WTC11 (cell line): ENCODE measurements around the gene DGCR8. TPM values are rescaled to one million over a fixed set of nuclear protein-coding genes. Genes with fewer than 3 reads are reported as not detected.

ENCODE experiments used
- ATAC-seq: fragments of 200-7000 bp; cut with Tn5 transposase; 2 replicates; pipeline ENCODE4 v1.10.0; 2021; ENCODE audit warnings: mild to moderate bottlenecking, moderate library complexity
- CTCF ChIA-PET: fragments of 300-600 bp; sonication (Branson Sonifier 250); formaldehyde crosslinking; loops from one replicate; lab custom pipeline; 2021; ENCODE audit warnings: antibody characterized with exemption; lab: Charles Lee
- POLR2A ChIA-PET: fragments of 350-600 bp; sonication (Branson Sonifier 250); formaldehyde crosslinking; loops from one replicate; lab custom pipeline; 2021; ENCODE audit warnings: antibody characterized with exemption; lab: Charles Lee
- DNase-seq: peaks from one replicate; pipeline ENCODE4 v3.0.0; 2021; ENCODE audit warnings: low spot score
- H3K27ac Mint-ChIP-seq: 2 replicates; pipeline ENCODE4 v1.8.0; 2021; ENCODE audit warnings: mixed read lengths
- H3K27me3 Mint-ChIP-seq: 2 replicates; pipeline ENCODE4 v1.8.0; 2021; ENCODE audit warnings: low read depth, mild to moderate bottlenecking, moderate library complexity, mixed read lengths
- H3K36me3 Mint-ChIP-seq: 2 replicates; pipeline ENCODE4 v1.8.0; 2021; ENCODE audit warnings: mixed read lengths
- H3K4me1 Mint-ChIP-seq: 2 replicates; pipeline ENCODE4 v1.8.0; 2022; ENCODE audit warnings: mixed read lengths
- H3K4me3 Mint-ChIP-seq: 2 replicates; pipeline ENCODE4 v1.8.0; 2021; ENCODE audit warnings: mild to moderate bottlenecking, moderate library complexity, mixed read lengths
- H3K9me3 Mint-ChIP-seq: 2 replicates; pipeline ENCODE4 v1.8.0; 2021; ENCODE audit warnings: mixed read lengths
- ATF1 ChIP-seq: sonication (generic); formaldehyde crosslinking; IDR thresholded peaks from 2 replicates; pipeline ENCODE4 v1.8.1; 2023; ENCODE audit warnings: mild to moderate bottlenecking, moderate library complexity, missing genetic modification reagents
- E2F5 ChIP-seq: sonication (generic); formaldehyde crosslinking; IDR thresholded peaks from 2 replicates; pipeline ENCODE4 v1.8.1; 2022; ENCODE audit warnings: mild to moderate bottlenecking, moderate library complexity, missing genetic modification reagents
- ELF4 ChIP-seq: sonication (generic); formaldehyde crosslinking; IDR thresholded peaks from 2 replicates; pipeline ENCODE4 v1.8.1; 2022; ENCODE audit warnings: low read depth, mild to moderate bottlenecking, moderate library complexity, missing genetic modification reagents
- ERG ChIP-seq: fragments of 250-450 bp; sonication (Bioruptor Pico); IDR thresholded peaks from 2 replicates; pipeline ENCODE4 v1.8.0; 2021; ENCODE audit warnings: mild to moderate bottlenecking
- FOXK1 ChIP-seq: sonication (generic); formaldehyde crosslinking; IDR thresholded peaks from 2 replicates; pipeline ENCODE4 v1.8.0; 2022; ENCODE audit warnings: mild to moderate bottlenecking, moderate library complexity, missing genetic modification reagents
- GTF2I ChIP-seq: fragments of 250-450 bp; sonication (Bioruptor Pico); conservative IDR thresholded peaks from 2 replicates; pipeline ENCODE4 v1.4.0; 2021; ENCODE audit warnings: mild to moderate bottlenecking
- HMGA2 ChIP-seq: fragments of 250-450 bp; sonication (Bioruptor Pico); IDR thresholded peaks from 2 replicates; pipeline ENCODE4 v1.4.0; 2021; ENCODE audit warnings: mild to moderate bottlenecking, moderate library complexity
- HMGXB4 ChIP-seq: sonication (generic); formaldehyde crosslinking; IDR thresholded peaks from 2 replicates; pipeline ENCODE4 v1.8.1; 2023; ENCODE audit warnings: mild to moderate bottlenecking, moderate library complexity, missing genetic modification reagents
- MXD4 ChIP-seq: fragments of 250-450 bp; sonication (Bioruptor Pico); IDR thresholded peaks from 2 replicates; pipeline ENCODE4 v1.8.0; 2021; ENCODE audit warnings: mild to moderate bottlenecking, moderate library complexity, borderline replicate concordance
- MYBL2 ChIP-seq: sonication (generic); formaldehyde crosslinking; IDR thresholded peaks from 2 replicates; pipeline ENCODE4 v1.8.1; 2023; ENCODE audit warnings: mild to moderate bottlenecking, moderate library complexity, missing genetic modification reagents
- NFE2L1 ChIP-seq: sonication (generic); formaldehyde crosslinking; IDR thresholded peaks from 2 replicates; pipeline ENCODE4 v1.8.1; 2023; ENCODE audit warnings: missing genetic modification reagents
- SMAD3 ChIP-seq: sonication (generic); formaldehyde crosslinking; IDR thresholded peaks from 2 replicates; pipeline ENCODE4 v1.8.0; 2022; ENCODE audit warnings: missing genetic modification reagents, mild to moderate bottlenecking, borderline replicate concordance
- SMAD4 ChIP-seq: sonication (generic); formaldehyde crosslinking; IDR thresholded peaks from 2 replicates; pipeline ENCODE4 v1.8.0; 2022; ENCODE audit warnings: mild to moderate bottlenecking, missing genetic modification reagents
- TCF7 ChIP-seq: sonication (generic); formaldehyde crosslinking; IDR thresholded peaks from 2 replicates; pipeline ENCODE4 v1.8.0; 2022; ENCODE audit warnings: mild to moderate bottlenecking, low read depth, missing genetic modification reagents, moderate library complexity
- USF2 ChIP-seq: sonication (generic); formaldehyde crosslinking; IDR thresholded peaks from 2 replicates; pipeline ENCODE4 v1.8.1; 2023; ENCODE audit warnings: mild to moderate bottlenecking, missing genetic modification reagents, moderate library complexity
- ZNF138 ChIP-seq: sonication (generic); formaldehyde crosslinking; conservative IDR thresholded peaks from 2 replicates; pipeline ENCODE4 v1.8.1; 2022; ENCODE audit warnings: mild to moderate bottlenecking, moderate library complexity, missing genetic modification reagents
- ZNF317 ChIP-seq: sonication (generic); formaldehyde crosslinking; IDR thresholded peaks from 2 replicates; pipeline ENCODE4 v1.8.1; 2023; ENCODE audit warnings: low read depth, mild to moderate bottlenecking, moderate library complexity, missing genetic modification reagents, borderline replicate concordance
- ZNF396 ChIP-seq: fragments of 250-450 bp; sonication (Bioruptor Pico); IDR thresholded peaks from 2 replicates; pipeline ENCODE4 v1.8.0; 2021; ENCODE audit warnings: mild to moderate bottlenecking, moderate library complexity, borderline replicate concordance
- total RNA-seq: library from RNA; stranded (reverse); gene quantifications from 3 replicates; pipeline ENCODE4 v1.2.3, GENCODE V29; 2021
- TF ChIP-seq, protein P1 (sequence below): fragments of 250-450 bp; sonication (Bioruptor Pico); IDR thresholded peaks from 2 replicates; pipeline ENCODE4 v1.9.0; 2021; ENCODE audit warnings: mild to moderate bottlenecking, borderline replicate concordance

DGCR8 gene
- total RNA-seq, 1 experiment from 2014 or later: 55.0 TPM

GRCh38 chr22:20107951-20108756, 28.1 kb downstream of the DGCR8 start:
- ChIA-PET POLR2A (no interaction called here), CTCF (interaction anchor here (1.2 kb wide), 1 partner anchor 378 kb away, joined by 3 read pairs; no protein-coding TSS in a partner anchor)
- no peak overlapping the region for H3K4me3 Mint-ChIP-seq
- H3K27me3 Mint-ChIP-seq: no peaks in the 10 kb centered on the region
- DNase-seq (no peak), ATAC-seq (no peak)
- no peak overlapping the region; the same call in 1 of the 2 replicates for H3K27ac Mint-ChIP-seq
- TF ChIP-seq ZNF138 (CRISPR knock-in tag) (no peak), GTF2I (no peak), ZNF317 (no peak), SMAD4 (CRISPR knock-in tag) (no peak), ELF4 (CRISPR knock-in tag) (no peak), MXD4 (CRISPR knock-in tag) (no peak), SMAD3 (CRISPR knock-in tag) (no peak), HMGXB4 (CRISPR knock-in tag) (no peak), MYBL2 (CRISPR knock-in tag) (no peak), ATF1 (CRISPR knock-in tag) (no peak), TCF7 (CRISPR knock-in tag) (no peak), ZNF396 (CRISPR knock-in tag) (no peak), E2F5 (CRISPR knock-in tag) (no peak), HMGA2 (CRISPR knock-in tag) (no peak), FOXK1 (CRISPR knock-in tag) (no peak), ERG (CRISPR knock-in tag) (no peak), USF2 (CRISPR knock-in tag) (no peak), NFE2L1 (CRISPR knock-in tag) (no peak)
- TF ChIP-seq, protein P1, sequence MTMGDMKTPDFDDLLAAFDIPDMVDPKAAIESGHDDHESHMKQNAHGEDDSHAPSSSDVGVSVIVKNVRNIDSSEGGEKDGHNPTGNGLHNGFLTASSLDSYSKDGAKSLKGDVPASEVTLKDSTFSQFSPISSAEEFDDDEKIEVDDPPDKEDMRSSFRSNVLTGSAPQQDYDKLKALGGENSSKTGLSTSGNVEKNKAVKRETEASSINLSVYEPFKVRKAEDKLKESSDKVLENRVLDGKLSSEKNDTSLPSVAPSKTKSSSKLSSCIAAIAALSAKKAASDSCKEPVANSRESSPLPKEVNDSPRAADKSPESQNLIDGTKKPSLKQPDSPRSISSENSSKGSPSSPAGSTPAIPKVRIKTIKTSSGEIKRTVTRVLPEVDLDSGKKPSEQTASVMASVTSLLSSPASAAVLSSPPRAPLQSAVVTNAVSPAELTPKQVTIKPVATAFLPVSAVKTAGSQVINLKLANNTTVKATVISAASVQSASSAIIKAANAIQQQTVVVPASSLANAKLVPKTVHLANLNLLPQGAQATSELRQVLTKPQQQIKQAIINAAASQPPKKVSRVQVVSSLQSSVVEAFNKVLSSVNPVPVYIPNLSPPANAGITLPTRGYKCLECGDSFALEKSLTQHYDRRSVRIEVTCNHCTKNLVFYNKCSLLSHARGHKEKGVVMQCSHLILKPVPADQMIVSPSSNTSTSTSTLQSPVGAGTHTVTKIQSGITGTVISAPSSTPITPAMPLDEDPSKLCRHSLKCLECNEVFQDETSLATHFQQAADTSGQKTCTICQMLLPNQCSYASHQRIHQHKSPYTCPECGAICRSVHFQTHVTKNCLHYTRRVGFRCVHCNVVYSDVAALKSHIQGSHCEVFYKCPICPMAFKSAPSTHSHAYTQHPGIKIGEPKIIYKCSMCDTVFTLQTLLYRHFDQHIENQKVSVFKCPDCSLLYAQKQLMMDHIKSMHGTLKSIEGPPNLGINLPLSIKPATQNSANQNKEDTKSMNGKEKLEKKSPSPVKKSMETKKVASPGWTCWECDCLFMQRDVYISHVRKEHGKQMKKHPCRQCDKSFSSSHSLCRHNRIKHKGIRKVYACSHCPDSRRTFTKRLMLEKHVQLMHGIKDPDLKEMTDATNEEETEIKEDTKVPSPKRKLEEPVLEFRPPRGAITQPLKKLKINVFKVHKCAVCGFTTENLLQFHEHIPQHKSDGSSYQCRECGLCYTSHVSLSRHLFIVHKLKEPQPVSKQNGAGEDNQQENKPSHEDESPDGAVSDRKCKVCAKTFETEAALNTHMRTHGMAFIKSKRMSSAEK (CRISPR knock-in tag): no peak
- peaks cover 62% of the 10 kb centered on the region for H3K36me3 Mint-ChIP-seq
- H3K4me1 Mint-ChIP-seq: no peaks in the 10 kb centered on the region
- no peaks in the 10 kb centered on the region for H3K9me3 Mint-ChIP-seq
